GM21576 (cell line): ENCODE data around the gene ADAD2.
A peak's percentile ranks its signal among the peaks of the same experiment; 100 is the strongest.

Experiments
- ATAC-seq: cut with Tn5 transposase; IDR thresholded peaks from one replicate; pipeline ENCODE4 v1.9.1; 2021; ENCODE audit warnings: mild to moderate bottlenecking, moderate library complexity; ENCODE audit not compliant: unreplicated experiment

Gene ADAD2

DNA sequence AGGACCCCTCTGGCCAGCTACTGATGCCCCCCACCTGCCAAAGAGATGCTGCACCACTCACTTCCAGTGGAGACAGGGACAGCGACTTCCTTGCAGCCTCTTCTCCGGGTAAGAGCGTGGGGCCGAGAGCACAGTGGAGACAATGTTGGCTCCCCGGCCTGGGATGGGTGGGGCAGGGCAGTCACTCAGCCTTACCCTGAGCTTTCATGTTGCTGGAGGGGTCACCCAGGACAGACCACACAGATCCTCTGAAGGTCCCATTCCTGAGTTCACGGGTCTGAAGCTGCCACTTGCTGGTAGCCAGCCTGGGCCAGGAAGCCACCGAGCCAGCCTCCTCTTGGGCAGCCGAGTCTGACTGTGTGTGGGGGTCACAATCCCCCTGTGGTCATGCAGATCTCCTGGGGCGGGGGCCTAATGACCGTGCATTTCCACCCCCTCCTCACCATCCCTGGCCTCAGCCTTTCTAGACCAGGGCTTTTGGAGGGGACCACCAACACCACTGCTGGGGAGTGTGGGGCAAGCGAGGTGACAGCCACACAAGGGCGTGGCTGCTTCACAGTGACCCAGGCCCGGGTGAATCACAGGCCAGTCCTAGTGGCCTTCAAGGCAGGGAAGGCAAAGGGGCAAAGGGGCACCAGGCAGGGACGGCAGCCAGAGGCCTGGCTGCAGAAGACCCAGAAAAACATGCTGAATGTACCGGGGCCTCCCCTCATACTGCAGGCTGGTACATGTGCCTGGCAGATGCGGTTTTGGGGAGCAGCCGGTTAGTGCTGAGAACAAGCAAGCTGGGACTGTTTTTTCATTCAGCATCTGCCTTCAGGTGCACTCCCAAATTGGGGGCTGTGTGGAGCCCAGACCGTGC, 14.5 kb upstream of the ADAD2 start:
- ATAC-seq = no peak

DNA sequence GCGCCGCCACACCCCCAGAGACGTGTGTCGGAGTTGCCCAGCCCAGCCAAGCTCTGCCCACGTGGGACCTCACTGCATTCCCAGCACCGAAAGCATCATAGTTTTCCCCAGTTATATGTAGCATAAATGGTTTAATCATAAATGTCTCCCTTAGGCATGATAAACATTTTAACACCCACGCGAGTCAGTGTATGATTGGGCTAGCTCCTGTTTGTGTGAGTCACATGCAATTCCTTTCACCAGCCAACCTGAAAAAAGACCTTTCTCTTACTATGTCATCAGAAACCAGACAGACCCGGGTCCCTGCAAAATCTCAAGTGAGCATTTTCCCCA, 13.2 kb upstream of the ADAD2 start:
- ATAC-seq = no peak

DNA sequence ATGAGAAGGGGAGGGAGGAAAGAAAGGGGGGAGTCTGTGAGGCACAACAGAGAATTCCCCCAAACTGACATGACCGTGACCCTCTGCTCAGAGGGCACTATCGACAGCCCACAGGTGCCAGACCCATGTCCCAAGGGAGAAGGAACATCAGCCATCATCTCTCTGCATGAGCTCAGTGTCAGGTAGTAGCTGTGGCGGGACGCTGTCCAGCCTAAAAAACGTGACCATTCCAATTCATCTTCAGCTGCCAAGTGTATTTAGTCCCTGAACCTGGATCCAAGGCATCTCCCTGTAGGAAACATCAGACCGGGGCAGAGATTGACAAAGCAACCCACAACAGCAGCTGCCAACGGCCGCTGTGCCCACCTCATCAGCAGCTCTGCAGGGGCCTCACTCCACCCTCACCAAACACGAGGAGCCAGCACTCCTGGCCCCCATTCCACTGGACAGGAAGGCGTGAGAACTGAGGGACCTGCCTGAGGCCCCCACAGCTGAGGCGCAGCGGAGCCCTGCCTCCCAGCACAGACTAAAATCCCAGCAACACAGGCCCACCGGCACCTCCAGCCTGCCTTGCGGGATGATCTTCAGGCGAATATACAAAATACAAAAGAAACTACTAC, 12.7 kb upstream of the ADAD2 start:
- ATAC-seq = no peak

DNA sequence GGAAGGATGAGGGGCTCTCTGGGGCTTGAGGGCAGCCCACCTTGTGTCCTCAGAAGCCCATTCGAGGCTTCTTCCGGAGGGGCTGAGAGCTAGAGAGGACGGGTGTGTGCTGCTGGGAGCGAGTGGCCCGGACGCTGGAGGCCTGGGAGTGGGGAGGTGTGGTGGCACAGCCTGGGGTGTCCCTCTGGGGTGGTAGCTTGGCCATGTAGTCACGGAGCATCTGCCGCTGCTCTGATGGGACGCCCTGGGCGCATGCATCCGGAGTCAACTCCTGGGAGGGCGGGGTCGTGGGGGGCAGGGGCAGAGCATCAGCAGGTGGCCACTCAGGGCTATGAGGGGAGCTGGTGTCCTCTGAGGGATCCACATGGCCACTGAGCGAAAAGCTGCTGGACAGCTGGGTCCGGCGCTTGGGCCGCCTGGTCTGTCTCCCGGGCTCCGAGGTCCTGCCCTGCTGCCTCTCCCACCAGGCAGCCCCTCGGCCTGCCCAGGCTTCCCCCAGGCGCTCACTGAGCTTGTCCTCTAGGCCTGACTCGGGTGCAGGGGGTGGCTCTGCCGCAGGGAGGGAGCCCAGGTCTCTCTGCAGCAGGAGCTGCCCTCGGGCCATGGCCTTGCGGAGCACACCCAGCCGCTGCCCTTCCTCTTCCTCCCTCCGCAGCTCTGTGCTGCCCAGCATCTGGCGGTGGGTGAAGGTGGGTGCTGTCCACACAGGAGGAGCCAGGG, 11.9 kb upstream of the ADAD2 start:
- ATAC-seq = no peak

DNA sequence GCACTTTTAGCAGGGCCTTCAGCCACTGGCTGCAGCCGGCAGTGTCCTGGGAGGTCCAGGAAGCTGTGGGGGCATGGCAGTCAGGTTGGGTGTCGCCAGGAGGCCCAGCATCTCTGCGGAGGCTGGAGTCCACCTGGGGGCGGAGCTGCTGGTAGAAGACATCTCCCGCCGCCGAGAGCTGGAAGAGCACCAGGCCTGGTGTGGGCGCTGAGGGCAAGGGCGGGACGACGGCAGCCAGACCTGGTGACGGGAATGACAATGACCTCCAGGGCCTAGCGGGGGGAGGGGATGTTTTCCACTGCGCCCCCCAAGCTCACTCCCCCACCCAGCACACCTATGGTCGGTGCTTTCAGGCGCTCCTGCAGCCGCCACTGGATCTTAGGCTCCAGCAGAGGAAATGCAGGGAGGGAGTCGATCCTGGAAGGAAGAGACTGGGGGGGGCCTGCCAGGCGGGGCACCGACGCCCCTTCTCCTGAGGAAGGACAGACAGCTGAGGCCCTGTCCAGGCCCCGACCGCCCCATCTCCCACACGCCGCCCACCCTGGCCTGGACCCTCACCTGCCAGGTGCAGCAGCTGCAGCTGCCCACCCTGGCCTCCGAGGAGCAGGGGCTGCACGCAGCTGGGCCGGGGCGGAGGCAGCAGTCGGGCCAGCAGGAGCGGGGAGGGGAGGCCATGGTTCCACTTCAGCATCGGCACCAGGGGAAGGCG, 11.2 kb upstream of the ADAD2 start:
- no peak for ATAC-seq

DNA sequence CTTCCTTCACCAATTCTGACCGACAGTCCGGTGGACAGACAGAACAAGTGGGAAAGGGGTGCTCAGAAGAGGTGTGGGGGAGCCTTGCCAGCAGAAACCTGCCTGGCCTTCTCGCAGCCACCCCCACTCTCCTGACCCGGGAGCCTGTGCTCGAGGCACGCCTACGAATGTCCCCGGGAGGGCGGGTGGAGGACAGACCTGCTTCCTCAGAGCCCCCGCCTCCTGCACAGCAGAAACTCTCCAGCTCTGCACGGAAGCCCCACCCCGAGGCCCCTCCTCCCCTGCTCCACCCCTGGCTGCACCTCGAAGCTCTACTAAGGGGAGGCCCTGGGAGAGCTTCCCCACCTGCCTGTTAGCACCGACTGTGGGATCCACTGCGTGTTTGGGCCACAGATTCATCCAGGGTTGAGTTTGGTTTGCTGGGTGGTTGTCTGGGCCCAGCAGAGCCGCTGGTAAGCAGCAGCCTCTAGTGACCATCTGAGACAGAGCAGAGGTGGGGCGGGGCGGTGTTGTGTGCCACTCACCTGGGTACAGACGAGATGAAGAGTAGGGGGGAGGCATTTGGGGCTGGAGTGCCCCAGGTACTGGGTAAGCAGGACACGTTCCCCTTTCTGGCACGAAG, 10.3 kb upstream of the ADAD2 start:
- no peak for ATAC-seq

DNA sequence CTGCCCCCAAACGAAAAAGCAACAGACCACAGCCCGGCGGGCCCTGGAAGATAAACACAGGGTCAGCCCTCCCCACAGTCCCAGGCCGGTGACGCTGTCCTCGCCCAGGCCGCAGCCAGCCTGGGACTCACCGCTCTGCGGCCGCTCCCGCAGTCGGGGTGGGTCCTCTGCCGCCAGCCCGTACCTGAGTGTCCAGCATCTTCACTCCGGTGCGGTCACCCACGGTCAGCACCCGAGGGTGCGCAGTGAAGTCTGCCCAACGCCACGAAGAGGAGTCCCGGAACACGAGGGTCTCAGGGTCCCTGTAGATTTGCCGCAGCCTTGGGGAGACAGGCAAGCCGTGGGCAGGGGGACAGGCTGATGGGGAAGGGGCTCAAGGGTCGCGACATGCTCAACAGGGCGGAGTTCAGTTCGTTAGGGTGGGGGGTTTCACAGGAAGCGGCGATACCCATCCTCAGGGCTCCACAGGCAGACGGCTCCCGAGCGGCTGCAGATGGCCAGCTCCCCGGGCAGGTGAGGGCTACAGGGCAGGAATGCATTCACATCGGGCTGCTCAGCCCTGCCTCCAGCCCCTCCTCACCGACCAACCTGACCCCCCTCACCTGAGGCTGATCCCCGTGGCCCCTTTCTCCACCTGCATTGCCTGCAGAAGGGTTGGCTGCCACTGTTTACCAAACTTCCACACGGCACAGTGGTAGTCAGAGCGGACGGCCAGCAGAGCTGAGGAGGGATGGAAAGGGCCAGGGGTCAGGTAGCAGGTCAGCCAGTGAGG, 9.6 kb upstream of the ADAD2 start:
- no peak for ATAC-seq

DNA sequence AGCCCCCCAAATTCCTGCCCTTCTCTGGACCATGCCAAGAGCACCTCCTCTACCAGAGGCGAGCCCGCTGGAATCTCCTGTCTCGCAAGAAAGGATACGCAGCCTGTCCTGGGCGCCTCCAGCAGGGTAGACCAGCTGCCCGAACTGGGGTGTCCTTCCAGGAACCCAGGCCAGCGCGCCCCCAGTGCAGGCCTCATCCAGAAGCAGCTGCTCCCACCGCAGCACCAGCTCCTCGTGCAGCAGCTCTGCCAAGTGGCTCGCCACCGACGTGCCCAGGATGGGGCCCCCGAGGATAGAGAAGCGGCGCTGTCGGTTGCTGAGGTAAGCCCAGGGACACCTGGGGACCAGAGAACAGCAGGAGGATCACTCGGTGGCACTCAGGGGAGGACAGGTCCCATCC, 8.9 kb upstream of the ADAD2 start:
- no peak for ATAC-seq

DNA sequence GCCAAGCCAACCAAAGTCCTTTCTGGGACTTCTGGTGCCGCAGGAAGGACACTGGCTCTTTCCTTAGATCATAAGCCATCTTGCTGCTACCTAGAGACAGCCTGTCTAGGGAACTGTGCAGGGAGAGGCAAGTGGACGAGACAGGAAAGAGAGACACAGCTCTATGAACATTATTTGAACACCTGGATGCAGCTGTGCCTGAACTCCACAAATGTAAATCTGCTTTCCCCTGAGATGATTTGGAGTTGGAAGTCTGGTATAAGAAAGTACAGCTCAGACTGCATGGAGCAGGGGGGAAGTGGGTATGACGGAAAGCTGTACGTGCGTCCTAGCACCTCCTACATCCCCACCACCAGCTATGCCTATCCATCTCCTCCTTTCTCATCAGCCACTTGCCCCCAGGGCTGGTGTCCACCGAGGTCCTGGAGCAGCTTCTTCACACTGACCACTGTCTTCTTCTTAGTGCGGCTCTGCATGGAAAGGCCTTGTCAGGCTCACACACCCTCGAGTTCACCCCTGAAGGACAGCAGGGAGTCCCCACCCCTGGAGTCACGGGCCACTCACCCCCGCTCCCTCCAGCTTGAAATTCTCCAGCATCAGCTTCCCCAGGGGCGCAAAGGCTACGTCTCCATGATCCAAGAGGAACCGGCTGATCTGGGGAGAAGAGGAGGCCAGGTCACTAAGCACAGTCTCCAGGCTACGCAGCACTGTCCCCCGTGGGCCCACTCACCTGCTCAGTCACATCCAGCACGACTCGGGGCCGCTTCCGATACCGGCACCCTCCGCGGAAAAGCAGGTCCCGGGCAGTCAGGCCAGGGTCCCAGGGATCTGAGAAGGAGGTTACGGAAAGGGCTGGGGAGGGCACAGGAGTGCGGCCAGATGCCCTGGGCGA, 8.0 kb upstream of the ADAD2 start:
- no peak for ATAC-seq

DNA sequence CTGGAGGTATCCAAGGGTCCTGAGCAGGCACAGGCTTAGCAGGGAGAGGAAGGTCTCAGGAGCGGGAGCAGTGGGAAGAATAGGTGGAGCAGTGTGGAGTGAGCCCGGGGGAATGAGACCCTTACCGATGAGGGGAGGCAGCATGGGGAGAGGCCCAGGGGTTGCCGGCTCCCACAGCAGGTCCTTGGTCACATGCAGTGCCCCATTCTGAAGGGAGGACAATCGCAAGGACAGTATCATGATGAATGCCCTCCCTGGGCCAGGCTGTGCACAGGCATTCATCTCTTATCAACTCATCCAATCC, 7.4 kb upstream of the ADAD2 start:
- ATAC-seq = no peak

DNA sequence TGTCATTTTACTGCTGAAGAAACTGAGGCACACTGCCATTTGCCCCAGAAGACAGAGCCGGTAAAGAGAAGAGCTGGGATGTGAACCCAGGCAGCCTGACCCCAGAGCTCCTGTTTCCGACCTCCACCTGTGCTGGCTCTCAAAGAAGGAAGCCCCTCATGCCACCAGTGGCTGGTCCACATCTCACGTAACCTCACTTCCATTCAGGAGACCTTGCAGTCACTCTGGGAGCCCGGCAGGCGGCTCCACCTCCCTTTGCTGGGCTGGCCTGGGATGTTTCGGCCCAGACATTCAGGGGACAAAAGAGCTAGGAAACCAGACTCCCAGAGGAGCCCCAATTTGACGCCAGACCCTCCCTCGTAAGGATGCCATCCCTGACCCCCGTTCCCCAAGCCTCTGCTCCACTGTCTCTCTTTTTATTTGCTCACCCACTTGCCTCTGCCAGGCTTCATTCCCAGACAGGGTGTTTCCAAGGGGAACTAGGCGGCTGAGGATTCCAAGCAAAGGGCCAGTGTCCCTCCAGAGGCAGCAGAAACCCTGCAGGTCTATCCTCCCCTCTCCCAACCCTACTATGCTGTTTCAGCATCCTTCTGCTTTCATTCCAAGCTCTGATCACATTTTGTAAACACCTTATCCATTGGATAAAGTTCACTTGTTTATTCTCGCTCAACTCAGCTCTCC, 6.9 kb upstream of the ADAD2 start:
- no peak for ATAC-seq

DNA sequence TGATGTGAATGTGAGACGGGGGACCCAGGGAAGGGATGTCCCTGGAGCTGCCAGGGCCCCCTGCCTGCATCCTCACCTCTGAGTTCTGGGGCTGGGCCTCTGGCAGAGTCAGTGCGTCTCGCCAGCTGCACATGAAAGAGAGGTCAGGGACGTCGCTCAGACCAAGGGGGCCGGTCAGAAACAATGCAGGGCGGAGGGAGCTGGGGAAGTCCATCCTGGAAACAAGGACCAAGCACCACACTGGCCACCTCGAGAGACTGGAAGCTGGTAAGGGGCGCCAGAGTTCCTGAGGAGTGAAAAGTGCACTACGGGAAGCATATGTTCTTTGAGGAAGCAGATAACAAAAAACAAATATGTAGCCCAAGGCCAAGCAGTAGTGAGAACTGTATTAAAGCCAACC, 6.2 kb upstream of the ADAD2 start:
- ATAC-seq = no peak

DNA sequence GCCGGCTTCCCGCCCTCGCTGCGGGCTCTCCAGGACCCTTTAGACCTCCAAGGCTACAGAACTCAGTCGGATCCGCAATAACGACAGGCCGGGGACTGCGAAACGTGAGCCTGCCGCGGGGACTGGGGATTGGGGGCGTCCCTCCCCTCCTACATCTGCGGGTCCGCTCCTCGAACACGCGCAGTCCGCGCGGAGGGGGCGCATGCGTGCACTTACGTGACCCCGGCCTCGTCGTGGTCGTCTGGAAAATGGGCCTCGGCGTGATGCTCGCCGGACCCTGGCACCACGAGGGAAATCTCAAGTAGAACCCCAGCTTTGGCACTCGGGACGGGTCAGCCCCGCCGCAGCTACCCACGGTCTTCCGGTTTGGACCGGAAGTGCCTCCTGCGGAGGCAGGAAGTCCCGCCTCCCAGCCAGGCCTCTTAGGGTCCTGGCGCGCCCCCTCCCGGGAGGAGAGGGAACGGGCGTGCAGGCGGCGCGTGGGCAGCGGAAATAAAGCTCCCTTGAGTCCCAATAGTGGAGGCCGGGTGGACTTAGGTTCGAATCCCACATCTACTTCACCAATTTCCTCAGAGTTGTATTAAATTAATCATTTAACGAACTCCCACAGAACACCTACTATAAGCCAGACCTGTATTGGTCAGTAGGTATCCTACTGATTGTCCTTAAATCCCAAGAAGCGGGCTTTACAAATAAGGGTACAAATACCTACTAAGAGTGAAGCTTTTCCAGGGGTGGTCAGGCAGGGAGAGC, 4.1 kb upstream of the ADAD2 start, which contains the start of gene TAF1C:
Gene TAF1C, minus strand, starts transcription at position 373 of the 753 bp plus-strand sequence. CDS start 2,069 bp downstream, outside the sequence.
- ATAC-seq = peak; percentile 87

DNA sequence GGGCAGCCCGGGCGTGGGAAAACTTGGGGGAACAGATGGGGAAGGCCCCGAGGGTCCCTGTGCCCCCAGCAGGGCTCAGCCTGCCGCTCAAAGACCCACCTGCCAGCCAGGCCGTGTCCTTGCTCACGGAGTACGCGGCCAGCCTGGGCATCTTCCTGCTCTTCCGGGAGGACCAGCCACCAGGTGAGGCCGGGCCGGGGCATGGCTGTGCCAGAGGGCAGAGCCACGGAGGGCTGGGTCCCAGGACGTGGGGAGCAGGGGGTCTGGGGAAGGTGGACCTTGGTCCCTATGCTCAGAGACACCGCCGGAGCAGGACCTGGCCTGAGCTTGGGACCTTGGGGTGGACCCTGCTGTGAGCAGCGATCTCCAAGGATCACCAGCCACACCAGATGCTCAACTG, 509 bp downstream of the ADAD2 start:
- no peak for ATAC-seq

DNA sequence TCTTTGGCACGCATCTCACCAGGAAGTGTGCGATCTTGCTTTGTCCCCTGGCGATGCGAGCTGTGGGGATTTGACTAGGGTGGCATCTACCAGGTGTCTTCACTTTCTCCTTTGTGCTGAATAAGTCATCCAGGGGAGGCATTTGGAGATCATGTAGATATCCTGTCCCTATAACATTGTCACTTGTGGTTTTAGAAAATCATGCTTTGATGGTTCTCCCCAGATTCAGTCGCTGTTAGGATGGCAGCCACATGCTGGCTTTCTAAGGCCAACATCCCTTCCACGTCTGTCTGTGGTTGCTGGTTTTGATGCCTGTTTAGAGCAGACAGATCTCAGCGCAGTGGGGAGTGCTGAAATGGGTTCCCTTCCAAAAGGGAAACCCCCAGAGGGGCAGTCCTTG, 2.5 kb downstream of the ADAD2 start:
- ATAC-seq = no peak

DNA sequence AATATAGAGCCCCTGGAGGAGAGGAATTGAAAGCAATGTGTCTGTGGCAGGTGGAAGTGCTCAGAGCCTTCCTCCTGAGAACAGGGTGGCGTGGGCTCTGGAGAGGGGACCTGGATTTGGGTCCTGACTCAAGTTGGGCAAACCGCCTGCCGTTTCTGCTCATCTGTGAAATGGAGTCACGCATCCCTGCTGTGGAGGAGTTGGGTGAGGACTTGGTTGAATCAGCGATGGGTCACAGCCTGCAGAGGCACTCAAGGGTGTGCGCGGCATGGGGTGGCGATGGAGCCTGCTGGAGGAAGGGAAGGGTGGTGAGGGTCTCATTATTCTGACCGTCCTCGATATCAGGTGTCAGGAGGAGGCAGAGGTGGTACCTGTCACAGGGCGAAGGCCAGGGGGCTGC, 3.1 kb downstream of the ADAD2 start:
- no peak for ATAC-seq

DNA sequence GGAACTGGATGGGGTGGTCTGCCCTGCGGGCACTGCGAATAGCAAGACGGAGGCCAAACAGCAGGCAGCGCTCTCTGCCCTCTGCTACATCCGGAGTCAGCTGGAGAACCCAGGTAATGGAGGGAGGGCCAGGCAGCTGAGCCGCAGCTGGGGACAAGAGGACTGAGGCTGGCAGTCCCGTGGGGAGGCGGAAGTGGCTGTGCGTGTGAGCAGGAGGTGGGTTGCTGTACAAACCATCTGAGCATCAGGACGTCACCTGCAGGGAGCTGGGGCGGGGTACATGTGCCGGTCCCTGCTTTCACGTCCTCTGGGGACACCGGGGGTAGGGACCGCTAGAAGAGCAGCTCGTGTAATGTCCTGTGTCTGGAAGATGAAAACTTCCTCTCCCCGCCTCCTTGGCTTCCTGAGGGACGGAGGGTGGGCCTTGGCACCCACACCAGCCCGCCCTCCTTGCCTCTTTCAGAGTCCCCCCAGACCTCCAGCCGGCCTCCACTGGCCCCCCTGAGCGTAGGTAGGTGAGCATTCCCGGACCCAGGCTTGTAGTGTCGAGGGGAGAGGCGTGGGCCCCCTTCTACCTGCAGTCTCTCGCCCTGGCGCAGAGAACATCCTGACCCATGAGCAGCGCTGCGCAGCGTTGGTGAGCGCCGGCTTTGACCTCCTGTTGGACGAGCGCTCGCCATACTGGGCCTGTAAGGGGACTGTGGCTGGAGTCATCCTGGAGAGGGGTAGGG, 3.7 kb downstream of the ADAD2 start:
- no peak for ATAC-seq
